HepG2 (cell line): ENCODE results near the gene FUZ. TPM values are rescaled to one million over a fixed set of nuclear protein-coding genes. Genes with fewer than 3 reads are reported as not detected.
A peak's percentile ranks its signal among the peaks of the same experiment; 100 is the strongest.

Experiments
- CC2D1A ChIP-seq: sonication (generic); formaldehyde crosslinking; IDR thresholded peaks from 2 replicates; pipeline ENCODE4 v1.8.1; 2023; ENCODE audit warnings: mild to moderate bottlenecking, missing genetic modification reagents
- CREB1 ChIP-seq, 2 experiments: fragments of 450-650 bp in 1 of 2; IDR thresholded peaks; 2 replicates each; pipeline ENCODE4 v1.6.1; 2016 to 2017; ENCODE audit warnings: control low read depth in 1 of 2, mild to moderate bottlenecking in 1 of 2, missing compliant biosample characterization in 1 of 2, missing genetic modification characterization in 1 of 2
- ETV6 ChIP-seq: sonication (generic); formaldehyde crosslinking; conservative IDR thresholded peaks from 2 replicates; pipeline ENCODE4 v1.4.0; 2020; ENCODE audit warnings: missing genetic modification reagents
- PRPF4 ChIP-seq: fragments of 200-400 bp; formaldehyde crosslinking; IDR thresholded peaks from 2 replicates; pipeline ENCODE4 v1.6.1; 2016; ENCODE audit warnings: low read length, low read depth; ENCODE audit not compliant: poor library complexity, severe bottlenecking
- ZFP36 ChIP-seq: fragments of 150-350 bp; IDR thresholded peaks from 2 replicates; pipeline ENCODE4 v1.6.1; 2018; ENCODE audit warnings: borderline replicate concordance, low read length, low read depth; ENCODE audit not compliant: partially characterized antibody
- ZMYM3 ChIP-seq: sonication (generic); formaldehyde crosslinking; IDR thresholded peaks from 2 replicates; pipeline ENCODE4 v1.5.1; 2020; ENCODE audit warnings: mild to moderate bottlenecking, missing genetic modification reagents
- ZNF12 ChIP-seq: sonication (generic); formaldehyde crosslinking; IDR thresholded peaks from 2 replicates; pipeline ENCODE4 v1.5.0; 2020; ENCODE audit warnings: missing genetic modification reagents
- ZNF75D ChIP-seq: sonication (generic); formaldehyde crosslinking; IDR thresholded peaks from 2 replicates; pipeline ENCODE4 v1.8.1; 2023; ENCODE audit warnings: missing genetic modification reagents, mild to moderate bottlenecking, borderline replicate concordance
- ZNF792 ChIP-seq: IDR thresholded peaks from 2 replicates; pipeline ENCODE4 v1.6.1; 2016
- polyA plus RNA-seq, 8 experiments: library from polyadenylated mRNA; depleted of rRNA in 3 of 8; stranded (reverse) in 7 of 8; unstranded in 1 of 8; fragments of >200 nt; fragmentation: Illumina TruSeq in 4 of 8; extraction: Trizol in 4 of 8; gene quantifications; 2 replicates each; pipeline versions ENCODE4 v1.2.1 to v1.2.3, GENCODE V29; 2011 to 2016; ENCODE audit warnings: low read depth in 4 of 8, missing spikeins in 1 of 8, mixed read lengths in 1 of 8; ENCODE audit not compliant: insufficient read depth in 1 of 8
- total RNA-seq, 5 experiments: library from RNA; depleted of rRNA; stranded (reverse); fragments of >200 nt; fragmentation: Illumina TruSeq; extraction: Trizol; gene quantifications; 2 replicates each; pipeline ENCODE4 v1.2.3, GENCODE V29; 2016; ENCODE audit warnings: low read depth in 1 of 5
- TF ChIP-seq, protein P1 (sequence below): sonication (generic); formaldehyde crosslinking; IDR thresholded peaks from 2 replicates; pipeline ENCODE4 v1.4.0; 2020; ENCODE audit warnings: missing genetic modification reagents
- TF ChIP-seq, protein P2 (sequence below): IDR thresholded peaks from 2 replicates; pipeline ENCODE4 v1.6.1; 2016; ENCODE audit warnings: low read depth, missing genetic modification reagents, missing compliant biosample characterization
- TF ChIP-seq, protein P3 (sequence below): sonication (generic); formaldehyde crosslinking; IDR thresholded peaks from 2 replicates; pipeline ENCODE4 v1.9.0; 2021; ENCODE audit warnings: missing genetic modification reagents, mild to moderate bottlenecking, borderline replicate concordance
- TF ChIP-seq, protein P4 (sequence below): sonication (generic); formaldehyde crosslinking; IDR thresholded peaks from 2 replicates; pipeline ENCODE4 v1.4.0; 2020; ENCODE audit warnings: missing genetic modification reagents, mild to moderate bottlenecking, borderline replicate concordance
- TF ChIP-seq, protein P5 (sequence below): sonication (generic); formaldehyde crosslinking; IDR thresholded peaks from 2 replicates; pipeline ENCODE4 v1.4.0; 2020; ENCODE audit warnings: missing genetic modification reagents

FUZ gene
- total and polyA plus RNA-seq, 2 of the 13 experiments (the other 11 are each of a cell fraction or from before 2014, with no cell fraction given) = 0.08 TPM; not detected in 1

DNA sequence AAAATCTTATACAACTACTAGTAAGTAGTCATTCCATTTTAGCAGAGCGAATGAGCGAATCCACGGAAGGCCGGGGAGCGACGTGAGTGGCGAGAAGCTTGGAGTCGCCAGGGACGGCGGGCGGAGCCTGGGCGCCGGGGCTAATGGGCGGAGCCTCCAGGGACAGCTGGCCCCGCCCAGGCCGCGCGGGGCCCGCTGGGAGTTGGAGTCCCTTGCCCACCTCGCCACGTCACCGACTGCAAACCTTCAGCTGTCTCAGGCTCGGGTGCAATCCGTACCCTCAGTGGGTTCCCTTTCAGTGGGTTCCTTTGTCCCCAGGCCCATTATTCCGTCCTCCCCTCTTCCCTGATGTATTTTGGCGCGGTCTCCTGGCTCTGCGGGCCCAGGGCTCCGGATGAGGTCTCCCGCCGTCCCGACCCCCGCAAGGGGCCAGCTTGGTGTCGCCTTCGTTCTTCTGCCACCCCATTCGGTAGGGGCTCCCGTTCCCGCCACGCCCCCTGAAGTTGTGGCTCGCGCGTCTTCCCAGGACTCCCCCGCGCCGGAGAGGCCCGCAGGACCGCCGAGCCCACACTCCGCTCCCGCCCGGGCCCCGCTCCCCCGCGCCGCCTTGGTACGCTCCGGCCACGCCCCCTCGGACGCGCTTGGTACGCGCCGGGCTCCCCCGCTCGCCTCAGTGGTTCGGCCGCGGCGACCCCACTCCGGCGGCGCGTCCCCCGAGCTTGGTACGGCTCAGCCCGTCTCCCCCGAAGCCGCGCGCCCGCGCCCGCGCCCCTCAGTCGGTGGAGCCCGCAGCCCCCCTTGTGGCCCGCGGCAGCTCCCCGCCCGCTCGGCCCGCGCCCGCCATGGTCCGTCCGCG lies 37.6 kb upstream of the FUZ start, which contains the start of gene PTOV1 (continued):
- TF ChIP-seq, protein P1, sequence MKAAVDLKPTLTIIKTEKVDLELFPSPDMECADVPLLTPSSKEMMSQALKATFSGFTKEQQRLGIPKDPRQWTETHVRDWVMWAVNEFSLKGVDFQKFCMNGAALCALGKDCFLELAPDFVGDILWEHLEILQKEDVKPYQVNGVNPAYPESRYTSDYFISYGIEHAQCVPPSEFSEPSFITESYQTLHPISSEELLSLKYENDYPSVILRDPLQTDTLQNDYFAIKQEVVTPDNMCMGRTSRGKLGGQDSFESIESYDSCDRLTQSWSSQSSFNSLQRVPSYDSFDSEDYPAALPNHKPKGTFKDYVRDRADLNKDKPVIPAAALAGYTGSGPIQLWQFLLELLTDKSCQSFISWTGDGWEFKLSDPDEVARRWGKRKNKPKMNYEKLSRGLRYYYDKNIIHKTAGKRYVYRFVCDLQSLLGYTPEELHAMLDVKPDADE = no peak
- TF ChIP-seq ZFP36 = no peak
- no peak for TF ChIP-seq ZMYM3
- no peak for TF ChIP-seq ZNF75D (CRISPR knock-in tag)
- no peak; the same call in 1 of the 2 replicates for TF ChIP-seq ETV6 (CRISPR knock-in tag)
- TF ChIP-seq CC2D1A (CRISPR knock-in tag) = no peak
- TF ChIP-seq, protein P2, sequence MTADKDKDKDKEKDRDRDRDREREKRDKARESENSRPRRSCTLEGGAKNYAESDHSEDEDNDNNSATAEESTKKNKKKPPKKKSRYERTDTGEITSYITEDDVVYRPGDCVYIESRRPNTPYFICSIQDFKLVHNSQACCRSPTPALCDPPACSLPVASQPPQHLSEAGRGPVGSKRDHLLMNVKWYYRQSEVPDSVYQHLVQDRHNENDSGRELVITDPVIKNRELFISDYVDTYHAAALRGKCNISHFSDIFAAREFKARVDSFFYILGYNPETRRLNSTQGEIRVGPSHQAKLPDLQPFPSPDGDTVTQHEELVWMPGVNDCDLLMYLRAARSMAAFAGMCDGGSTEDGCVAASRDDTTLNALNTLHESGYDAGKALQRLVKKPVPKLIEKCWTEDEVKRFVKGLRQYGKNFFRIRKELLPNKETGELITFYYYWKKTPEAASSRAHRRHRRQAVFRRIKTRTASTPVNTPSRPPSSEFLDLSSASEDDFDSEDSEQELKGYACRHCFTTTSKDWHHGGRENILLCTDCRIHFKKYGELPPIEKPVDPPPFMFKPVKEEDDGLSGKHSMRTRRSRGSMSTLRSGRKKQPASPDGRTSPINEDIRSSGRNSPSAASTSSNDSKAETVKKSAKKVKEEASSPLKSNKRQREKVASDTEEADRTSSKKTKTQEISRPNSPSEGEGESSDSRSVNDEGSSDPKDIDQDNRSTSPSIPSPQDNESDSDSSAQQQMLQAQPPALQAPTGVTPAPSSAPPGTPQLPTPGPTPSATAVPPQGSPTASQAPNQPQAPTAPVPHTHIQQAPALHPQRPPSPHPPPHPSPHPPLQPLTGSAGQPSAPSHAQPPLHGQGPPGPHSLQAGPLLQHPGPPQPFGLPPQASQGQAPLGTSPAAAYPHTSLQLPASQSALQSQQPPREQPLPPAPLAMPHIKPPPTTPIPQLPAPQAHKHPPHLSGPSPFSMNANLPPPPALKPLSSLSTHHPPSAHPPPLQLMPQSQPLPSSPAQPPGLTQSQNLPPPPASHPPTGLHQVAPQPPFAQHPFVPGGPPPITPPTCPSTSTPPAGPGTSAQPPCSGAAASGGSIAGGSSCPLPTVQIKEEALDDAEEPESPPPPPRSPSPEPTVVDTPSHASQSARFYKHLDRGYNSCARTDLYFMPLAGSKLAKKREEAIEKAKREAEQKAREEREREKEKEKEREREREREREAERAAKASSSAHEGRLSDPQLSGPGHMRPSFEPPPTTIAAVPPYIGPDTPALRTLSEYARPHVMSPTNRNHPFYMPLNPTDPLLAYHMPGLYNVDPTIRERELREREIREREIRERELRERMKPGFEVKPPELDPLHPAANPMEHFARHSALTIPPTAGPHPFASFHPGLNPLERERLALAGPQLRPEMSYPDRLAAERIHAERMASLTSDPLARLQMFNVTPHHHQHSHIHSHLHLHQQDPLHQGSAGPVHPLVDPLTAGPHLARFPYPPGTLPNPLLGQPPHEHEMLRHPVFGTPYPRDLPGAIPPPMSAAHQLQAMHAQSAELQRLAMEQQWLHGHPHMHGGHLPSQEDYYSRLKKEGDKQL (CRISPR knock-in tag) = no peak
- TF ChIP-seq ZNF12 (CRISPR knock-in tag) = peak; percentile 23; the same call in 1 of the 2 replicates
- peak; percentile 81 for TF ChIP-seq CREB1 (IDR thresholded peaks at IDR 0.05)
- peak; percentile 77; the same call in 1 of the 2 replicates for TF ChIP-seq CREB1 (CRISPR knock-in tag; IDR thresholded peaks at IDR 0.05)
- peak; percentile 44 for TF ChIP-seq ZNF792 (CRISPR knock-in tag)
- TF ChIP-seq PRPF4 = no peak
- TF ChIP-seq, protein P3, sequence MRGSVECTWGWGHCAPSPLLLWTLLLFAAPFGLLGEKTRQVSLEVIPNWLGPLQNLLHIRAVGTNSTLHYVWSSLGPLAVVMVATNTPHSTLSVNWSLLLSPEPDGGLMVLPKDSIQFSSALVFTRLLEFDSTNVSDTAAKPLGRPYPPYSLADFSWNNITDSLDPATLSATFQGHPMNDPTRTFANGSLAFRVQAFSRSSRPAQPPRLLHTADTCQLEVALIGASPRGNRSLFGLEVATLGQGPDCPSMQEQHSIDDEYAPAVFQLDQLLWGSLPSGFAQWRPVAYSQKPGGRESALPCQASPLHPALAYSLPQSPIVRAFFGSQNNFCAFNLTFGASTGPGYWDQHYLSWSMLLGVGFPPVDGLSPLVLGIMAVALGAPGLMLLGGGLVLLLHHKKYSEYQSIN (CRISPR knock-in tag) = no peak
- TF ChIP-seq, protein P4, sequence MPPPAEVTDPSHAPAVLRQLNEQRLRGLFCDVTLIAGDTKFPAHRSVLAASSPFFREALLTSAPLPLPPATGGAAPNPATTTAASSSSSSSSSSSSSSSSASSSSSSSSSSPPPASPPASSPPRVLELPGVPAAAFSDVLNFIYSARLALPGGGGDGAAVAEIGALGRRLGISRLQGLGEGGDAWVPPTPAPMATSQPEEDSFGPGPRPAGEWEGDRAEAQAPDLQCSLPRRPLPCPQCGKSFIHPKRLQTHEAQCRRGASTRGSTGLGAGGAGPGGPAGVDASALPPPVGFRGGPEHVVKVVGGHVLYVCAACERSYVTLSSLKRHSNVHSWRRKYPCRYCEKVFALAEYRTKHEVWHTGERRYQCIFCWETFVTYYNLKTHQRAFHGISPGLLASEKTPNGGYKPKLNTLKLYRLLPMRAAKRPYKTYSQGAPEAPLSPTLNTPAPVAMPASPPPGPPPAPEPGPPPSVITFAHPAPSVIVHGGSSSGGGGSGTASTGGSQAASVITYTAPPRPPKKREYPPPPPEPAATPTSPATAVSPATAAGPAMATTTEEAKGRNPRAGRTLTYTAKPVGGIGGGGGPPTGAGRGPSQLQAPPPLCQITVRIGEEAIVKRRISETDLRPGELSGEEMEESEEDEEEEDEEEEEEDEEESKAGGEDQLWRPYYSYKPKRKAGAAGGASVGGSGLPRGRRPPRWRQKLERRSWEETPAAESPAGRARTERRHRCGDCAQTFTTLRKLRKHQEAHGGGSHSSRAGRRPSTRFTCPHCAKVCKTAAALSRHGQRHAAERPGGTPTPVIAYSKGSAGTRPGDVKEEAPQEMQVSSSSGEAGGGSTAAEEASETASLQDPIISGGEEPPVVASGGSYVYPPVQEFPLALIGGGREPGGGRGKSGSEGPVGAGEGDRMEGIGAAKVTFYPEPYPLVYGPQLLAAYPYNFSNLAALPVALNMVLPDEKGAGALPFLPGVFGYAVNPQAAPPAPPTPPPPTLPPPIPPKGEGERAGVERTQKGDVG (CRISPR knock-in tag) = no peak
- TF ChIP-seq, protein P5, sequence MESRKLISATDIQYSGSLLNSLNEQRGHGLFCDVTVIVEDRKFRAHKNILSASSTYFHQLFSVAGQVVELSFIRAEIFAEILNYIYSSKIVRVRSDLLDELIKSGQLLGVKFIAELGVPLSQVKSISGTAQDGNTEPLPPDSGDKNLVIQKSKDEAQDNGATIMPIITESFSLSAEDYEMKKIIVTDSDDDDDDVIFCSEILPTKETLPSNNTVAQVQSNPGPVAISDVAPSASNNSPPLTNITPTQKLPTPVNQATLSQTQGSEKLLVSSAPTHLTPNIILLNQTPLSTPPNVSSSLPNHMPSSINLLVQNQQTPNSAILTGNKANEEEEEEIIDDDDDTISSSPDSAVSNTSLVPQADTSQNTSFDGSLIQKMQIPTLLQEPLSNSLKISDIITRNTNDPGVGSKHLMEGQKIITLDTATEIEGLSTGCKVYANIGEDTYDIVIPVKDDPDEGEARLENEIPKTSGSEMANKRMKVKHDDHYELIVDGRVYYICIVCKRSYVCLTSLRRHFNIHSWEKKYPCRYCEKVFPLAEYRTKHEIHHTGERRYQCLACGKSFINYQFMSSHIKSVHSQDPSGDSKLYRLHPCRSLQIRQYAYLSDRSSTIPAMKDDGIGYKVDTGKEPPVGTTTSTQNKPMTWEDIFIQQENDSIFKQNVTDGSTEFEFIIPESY = no peak
